Measurements from ENCODE around the gene ALDH3A1.
"Not testable (repeated sequence)": the region's sequence is repeated elsewhere in the genome, so short reads cannot be mapped to it uniquely, and the experiment has no call there.

Gene ALDH3A1

DNA sequence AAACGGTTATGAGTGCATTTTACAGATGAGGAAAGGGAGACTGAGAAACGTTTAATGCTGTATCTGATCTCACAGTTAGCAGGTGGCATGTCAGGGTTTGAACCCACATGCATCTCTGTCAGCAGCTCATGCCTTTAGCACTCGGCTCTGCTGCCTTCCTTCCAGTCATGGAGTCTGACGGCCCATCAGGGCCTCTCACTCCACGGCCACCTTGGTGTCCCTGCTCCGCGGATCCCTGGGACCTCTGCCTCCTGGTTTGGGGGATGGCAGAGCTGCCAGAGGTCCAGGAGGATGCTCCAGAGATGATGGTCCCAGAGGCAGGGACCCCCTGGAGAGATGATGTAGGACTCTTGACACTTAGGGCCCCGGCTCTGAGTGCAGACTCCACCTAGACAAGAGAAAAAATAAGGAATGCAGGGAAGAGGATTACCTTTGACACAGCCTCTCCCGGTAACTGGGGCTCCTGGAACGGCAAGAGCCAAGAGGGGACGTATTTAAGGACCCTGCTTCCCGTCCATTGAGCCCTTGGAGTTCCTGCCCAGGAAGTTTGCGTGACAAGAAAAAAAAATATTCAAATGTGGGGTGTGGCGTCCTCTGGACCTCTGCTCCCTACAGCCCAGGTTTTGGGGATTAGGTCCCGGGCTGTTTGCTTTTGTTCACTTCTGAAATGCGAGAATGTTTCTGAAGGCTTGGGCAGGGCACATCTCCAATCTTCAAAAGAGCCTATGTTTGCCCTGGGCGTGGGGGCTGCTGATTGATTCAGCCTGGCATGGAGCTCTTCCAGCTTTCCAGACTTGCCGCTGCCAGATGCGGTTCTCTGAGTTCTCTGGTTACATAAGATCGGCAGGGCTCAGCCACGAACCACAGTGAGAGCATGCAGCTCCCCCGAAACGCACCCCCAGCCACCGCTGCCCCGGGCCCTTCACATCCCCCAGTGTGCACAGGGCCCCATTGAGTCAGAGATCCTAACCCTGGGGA is at the start of gene ALDH3A1:
Gene ALDH3A1, minus strand, starts transcription at position 470 of the 978 bp plus-strand sequence. CDS start 3,169 bp downstream, outside the sequence.
- no peak for DNase-seq

DNA sequence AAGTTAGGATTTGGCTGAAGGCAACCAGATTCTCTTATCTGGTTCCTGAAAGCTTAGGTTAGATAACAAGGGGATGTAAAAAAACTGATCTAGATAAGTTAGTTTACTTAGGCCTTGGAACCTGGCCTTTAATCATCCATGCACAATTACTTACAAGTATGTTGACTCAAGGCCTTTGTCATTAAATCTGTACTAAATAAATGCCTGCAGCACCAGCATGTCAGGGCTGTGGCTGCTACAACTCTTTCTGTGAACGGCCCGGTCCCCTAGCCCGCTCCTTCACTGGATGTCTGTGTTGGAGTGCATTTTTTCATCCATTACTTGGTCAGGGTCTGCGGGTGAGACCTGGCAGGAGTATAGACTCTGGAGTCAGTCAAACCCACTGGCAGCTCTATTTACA is 48.4 kb upstream of the ALDH3A1 start:
- no peak for DNase-seq

DNA sequence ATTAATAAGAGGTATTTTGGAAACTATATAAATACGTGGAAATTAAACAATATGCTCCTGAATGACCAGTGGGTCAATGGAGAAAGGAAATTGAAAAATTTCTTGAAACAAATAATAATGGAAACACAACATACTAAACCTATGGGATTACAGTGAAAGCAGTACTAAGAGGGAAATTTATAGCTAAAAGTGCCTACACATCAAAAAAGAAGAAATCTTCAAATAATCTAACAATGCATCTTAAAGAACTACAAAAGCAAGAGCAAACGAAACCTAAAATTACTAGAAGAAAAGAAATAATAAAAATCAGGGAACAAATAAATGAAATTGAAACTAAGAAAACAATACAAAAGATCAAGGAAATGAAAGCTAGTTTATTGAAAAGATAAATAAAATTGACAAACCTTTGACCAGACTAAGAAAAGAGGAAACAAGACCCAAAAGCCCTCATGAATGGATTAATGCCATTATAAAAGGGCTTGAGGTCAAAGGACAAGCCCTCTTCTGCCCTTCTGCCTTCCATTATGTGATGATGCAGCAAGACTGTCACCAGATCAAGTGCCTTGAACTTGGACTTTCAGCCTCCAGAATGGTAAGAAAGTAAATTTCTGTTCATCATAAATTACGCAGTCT is 43.9 kb upstream of the ALDH3A1 start:
- DNase-seq: no peak

DNA sequence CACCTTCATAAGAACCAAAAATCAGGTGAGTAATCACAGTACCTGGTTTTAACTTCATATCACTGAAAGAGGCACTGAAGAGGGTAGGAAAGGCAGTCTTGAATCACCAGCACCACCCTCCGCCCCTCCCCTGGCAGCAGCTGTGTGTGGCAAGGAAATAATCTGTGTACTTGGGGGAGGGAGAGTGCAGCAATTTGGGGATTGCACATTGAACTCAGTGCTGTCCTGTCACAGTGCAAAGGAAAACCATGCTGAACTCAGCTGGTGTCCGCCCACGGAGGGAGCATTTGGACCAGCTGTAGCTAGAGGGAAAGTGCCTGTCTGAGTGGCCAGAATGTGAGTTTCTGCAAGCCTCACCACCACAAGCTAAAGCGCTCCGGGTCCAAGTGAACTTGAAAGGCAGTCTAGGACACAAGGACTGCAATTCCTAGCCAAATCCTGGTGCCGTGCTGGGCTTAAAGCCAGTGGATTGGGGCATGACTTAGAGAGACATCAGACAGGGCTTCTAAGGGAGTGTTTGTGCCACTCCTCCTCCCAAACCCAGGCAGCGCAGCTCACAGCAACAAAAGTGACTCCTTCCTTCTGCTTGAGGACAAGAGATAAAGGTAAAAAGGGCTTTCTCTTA is 39.7 kb upstream of the ALDH3A1 start:
- no peak for DNase-seq

DNA sequence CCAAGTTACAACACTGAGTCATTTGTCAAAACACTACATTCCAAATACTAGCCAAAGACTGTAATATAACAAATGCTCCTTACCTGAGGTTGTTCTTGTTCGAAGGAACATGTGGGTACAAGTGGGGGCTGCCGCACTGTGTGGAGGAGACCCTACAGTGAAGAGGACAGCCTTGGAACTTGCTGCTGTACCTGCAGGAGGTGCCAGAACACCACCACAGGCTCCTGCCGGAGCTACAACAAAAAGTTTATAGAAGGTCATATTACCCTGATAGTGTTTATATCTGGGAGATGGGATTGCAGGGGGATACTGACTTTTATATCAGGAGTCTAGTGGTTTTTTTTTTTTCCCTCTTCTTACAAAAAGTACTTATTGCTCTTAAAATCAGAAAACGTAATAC is 37.8 kb upstream of the ALDH3A1 start:
- DNase-seq: no peak

DNA sequence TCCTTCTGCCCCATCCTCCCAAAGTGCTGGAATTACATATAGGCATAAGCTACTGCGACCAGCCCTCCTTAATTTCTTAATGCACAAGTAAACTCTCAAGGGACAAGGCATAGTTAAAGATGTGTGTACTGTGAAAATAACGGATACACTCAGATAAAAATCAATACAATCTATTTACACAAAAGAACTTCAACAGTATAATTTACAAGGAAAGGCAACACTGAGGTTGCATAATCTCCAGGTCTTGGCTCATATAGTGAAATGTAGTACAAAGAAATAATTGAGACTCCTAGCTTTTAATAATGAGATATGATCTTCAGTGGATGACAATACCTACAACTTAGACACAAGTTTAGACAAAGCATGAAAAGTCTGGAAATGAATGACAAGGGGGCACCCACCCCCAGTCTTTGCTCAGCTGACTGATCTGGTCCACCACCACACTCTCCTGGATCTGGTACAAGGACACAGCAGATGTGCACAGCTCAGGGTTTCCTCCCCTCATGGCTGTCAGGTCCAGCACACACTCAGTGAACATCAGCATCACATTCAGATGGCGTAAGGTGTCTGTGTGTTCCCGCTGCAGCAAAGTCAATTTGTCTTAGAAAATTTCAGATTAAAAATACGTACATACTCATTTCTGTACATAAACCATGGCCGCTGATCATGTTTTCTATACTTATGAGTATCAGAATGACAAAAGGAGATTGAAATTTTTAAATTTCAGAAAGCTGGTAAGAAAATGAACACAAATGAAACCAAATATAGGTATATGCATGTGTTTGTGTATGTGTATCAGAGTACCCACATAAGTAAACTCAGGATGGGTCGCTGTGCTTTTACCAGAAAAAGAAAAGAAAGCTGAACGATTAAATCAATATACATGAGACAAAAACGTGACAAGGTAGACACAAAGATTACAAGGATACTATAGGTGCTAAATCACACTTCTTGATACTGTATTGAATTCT is 33.7 kb upstream of the ALDH3A1 start:
- no peak for DNase-seq

DNA sequence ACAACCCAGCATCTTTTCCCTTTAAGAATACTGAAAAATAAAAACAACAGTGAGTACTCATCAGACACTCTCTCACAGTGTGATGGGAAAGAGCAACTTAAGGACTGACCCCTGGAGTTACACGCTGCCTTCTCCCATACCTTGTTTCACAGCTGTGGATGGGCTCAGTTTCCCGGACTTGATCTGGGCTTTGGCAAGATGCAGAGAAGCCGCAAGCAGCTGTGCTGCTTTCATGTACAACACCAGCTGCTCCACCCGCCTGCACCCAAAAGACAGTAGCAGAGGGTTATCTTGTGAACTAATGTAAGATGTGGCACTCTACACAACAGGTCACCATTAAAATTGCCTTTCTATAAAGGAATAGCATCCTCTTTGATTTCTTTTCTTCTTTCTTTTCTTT is 32.7 kb upstream of the ALDH3A1 start:
- DNase-seq: no peak

DNA sequence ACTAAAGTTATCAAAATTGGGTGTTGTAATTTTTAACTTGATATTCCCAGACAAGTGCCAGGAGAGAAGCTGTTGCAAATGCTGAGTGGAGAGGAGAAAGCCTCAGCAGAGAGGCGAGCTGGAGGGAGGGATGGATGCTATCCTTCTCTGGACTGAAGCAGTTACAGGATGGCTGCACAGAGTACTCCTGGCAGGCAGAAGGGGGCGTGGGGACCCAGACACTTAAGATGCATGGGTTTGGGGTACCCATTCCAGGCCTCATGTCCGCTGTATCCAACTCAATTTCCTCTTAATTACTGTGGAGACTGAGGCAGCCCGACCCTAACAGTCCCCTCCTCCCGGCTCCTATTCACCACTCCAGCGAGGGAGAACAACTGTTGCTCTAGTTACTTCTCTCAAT is 25.4 kb upstream of the ALDH3A1 start:
- DNase-seq: no peak

DNA sequence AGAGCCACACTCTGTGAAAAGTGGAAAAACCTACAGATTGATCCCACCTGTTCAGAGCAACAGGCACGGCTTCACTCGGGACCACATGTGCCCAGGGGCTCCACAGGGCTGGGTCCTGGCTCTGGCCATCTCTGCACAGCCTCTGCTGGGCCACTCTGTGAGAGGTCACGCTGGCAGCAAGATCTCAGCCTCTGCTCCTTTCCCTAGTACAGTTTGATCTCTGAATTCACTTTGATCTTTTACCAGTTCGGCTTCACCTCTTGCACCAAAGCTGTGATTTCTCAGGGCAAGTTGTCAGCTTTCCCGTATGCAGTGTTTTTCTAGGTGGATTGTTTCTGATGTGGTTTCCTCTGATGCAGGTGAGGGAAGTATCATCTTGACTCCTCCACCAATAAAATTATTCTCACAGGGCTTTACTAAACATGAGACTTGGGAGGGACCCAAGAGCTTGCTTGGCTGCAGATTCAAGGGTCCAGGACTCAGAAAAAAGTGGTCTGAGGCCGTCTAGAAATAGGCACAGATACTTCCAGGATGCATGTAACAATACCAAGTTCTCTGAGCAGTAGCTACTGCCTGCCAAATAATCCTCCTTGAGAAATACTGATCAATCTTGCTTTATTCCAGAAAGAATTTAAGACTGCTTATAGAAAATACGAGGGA is 24.0 kb upstream of the ALDH3A1 start:
- DNase-seq: no peak

DNA sequence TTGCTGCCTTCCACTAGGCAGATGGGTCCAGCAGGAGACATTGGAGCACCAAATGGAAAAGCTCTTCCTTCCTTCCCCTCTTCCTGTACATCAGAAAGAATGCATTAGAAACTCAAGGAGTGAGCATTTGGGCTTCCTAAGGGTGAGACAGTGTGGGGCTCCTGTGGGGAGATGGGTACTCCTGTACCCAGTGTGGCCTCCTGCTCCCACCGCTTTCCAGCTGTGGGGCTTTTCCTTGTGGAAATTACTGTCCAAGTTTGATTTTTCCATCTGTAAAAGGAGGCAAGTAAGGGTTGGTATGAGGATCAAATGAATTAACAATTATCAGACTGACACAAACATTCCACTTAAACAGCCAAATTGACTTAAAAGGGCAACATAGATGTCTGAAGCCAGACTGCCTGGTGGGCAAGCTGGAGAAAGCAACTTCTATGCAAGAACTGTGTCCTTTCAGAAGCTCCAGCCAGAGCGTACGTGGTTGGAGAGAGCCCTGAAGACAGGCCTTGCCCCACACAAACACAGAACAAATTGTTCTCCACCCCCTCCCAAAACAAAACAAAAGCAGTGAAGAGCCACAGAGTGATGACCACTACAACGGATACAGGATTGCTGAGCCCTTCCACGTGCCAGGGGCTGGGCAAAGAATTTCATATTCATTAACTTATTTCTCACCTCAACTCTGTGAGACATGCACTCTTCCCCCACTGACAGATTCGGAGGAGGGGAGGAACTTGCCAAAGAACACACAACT is 23.1 kb upstream of the ALDH3A1 start:
- no peak for DNase-seq

DNA sequence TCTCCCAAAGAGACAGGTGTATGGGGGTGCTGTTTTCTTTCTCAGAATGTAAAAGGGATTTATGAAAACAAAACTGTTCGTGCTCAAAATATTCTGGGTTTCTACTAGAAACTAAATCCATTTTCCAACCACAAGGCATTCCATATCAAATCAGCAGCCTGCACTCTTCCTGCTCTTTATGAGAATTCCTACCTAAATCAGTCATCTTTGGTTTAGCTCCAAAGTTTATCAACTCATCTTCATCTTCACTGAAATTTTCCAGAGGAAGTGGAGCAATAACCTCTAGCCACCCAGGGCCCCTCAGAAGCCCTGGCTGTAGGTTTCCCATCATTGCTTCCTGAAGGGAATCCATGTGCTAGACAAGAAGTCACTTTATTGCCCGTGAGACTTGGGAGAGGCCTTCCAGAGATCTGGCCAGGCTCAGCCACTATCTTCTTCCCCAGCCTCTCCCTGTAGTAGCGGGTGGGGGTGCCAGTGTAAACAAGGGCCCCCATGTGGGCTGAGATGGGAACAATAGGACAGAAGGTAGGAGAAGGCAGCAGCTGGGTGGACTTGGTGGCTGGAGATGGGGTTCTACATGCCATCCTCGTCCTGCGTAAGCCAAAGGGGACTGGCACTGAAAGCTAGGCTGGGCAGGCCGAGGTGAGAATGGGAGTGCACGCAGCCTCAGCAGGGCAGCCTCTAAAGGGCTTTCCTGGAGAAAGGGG is 22.0 kb upstream of the ALDH3A1 start:
- DNase-seq: no peak

DNA sequence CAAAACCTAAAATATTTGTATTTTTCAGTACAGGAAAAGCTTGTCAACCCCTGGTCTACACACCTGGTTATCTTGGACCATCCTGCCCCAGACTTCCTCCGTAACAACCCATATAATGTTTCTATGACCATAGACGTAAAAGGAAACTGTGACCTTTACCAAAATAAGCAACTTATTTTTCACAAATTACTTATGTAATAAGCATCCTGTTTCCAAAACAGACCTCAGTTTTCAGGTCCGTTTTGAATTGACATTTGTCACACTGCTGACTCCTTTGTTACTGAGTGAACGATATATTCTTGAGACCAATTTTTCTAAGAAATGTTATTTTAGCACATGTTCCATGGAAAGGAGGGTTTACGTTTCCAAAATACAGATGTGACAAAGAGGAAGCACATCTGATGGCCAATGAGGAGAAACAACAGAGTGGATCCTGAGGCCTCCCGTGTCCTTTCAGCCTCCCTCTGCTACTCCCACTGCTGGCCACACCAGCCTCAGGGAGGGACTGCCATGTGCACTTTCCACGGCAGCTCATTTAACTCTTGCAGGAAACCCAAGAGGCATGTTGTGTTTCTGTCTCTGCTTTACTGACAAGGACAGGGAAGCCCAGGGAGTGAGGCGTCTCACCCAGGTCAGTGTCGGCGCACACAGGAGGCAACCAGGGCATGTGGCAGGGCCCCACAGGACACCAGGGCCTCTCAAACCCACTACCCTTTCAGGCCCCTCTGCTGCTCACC is 20.1 kb upstream of the ALDH3A1 start:
- no peak for DNase-seq

DNA sequence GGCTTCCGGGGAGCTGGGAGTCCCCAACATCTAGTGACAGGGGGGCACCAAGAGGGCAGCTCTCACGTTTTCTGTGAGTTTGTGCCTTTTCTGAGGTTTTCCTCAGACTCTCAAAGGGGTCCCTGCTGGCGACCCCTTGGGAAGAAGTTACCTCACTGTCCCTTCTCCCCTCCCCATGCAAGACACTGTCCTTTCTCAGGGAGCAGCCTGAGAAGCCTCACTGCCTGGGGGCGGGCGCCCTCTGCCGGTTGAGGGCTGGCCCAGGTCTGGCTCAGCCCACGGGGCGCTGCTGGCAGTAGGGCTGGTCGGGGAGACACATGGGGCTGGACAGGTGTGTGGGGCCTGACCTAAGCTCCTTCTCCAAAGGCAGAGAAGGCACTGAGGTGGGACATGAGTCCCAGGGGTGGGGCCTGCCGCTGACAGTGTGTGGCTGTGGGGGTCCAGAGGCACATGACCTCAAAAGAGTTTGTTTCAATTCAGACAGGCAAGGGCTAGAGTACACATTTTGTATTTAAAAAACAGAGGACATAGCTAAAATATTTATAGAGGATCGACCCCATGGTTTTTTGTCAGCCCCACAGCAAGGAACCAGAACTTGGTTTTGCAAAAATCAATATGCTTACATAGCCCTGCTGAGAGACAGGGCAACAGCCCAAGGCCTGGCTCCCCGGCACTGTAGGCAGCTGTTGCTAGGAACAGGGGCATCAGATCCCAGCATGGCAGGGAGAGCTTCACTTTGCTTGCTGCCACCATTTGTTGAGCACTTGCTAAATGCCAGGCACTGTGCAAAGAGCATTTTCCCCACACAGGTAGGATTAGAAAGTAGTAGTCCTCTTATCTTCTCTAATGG is 18.5 kb upstream of the ALDH3A1 start:
- DNase-seq: no peak

DNA sequence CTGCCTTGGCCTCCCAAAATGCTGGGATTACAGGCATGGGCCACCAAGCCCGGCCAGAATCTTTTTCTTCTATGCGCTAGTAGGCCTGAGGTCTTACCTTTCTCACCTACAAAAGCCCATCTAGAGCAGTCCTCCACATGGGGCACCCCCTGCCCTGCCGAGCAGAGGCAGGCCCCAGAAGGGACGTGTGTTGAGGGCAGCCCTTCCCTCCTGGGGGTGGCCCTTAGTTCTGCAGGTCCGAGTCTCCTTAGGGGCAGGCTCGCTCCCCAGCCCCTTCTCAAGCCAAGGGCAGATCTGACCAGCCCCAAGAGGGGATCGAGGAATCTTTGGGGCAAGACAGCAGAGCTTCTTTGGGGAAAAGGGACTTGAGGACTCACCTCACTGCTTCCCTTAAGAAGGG is 17.9 kb upstream of the ALDH3A1 start:
- DNase-seq: no peak

DNA sequence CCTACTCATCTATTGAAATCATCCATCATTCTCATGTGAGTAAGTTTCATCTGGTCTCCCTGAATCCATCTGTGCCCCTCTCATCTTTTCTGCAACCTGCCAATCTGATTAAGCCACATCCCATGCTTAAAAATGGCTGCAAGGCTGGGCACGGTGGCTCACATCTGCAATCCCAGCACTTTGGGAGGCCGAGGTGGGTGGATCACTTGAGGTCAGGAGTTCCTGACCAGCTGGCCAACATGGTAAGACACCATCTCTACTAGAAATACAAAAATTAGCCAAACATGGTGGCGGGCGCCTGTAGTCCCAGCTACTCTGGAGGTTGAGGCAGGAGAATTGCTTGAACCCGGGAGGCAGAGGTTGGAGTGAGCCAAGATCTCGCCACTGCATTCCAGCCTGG is 15.9 kb upstream of the ALDH3A1 start:
- DNase-seq: not testable (repeated sequence)

DNA sequence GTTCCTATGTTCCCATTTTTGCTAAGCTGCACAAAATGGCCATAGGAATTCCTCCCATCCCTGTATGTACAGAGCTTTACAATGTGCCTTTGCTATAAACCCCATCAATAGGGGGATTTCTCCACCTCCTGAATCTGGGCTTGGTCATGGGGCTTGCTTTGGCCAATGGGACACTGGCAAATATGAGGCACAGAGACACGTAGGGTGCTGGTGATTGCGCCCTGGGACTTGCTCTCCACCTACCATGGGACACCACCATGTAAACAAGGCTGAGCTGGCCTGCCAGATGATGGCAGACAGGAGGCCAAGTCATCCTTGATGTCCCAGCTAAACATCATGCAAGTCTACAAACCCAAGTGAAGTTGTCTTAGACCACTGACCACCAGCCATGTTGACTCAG is 15.3 kb upstream of the ALDH3A1 start:
- DNase-seq: no peak

DNA sequence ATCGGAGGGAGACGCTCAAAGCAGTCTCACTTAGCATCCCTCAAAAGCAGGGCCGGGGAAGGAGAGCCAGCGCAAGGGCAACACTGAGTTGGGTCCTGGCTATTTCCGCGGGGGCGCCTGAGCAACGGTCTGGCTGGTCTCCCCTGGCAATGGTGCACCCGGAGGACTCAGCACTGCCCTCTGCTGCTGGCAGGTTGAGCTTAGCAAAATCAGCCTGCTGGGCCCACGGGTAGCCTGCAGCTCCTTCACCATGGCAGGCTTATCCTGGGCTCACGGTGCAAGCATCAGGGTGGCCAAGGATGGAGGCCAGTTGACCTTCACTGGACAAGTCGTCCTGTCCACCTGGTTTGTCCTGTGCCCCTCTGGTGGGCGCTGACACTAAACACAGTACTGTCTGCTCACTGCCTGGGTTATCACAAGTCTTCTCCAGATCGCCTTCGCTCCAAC is 14.4 kb upstream of the ALDH3A1 start:
- DNase-seq: no peak

DNA sequence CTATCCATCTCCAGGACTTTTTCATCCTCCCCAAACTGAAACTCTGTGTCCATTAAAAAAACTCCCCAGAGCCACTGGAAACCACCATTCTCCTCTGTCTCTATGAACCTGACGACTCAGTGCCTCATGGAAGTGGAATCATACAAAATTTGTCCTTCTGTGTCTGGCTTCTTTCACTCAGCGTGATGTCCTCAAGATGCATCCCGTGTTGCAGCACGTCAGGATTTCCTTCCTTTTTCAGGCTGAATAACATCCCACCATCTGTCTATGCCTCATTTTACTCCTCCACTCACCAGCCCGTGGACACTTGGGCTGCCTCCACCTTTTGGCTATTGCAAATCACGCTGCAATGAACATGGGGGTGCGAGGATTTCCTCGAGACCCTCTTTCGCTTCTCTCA is 12.6 kb upstream of the ALDH3A1 start:
- no peak for DNase-seq

Measured in DMS 273 treated with DMSO at 0.1 percent for 48 hours (cell line).